Subcutaneous adipose tissue (tissue), 4 donors: ENCODE results near the gene UGT3A1. TPM values are rescaled to one million over a fixed set of nuclear protein-coding genes. Genes with fewer than 3 reads are reported as not detected.

Source experiments
- CTCF ChIP-seq: fragments of 450-650 bp; IDR thresholded peaks from one replicate; pipeline ENCODE4 v1.5.1; 2016; ENCODE audit warnings: low read depth, mild to moderate bottlenecking, control low read depth, antibody characterized with exemption, moderate library complexity
- total RNA-seq, 4 donors: library from RNA; depleted of rRNA; stranded (reverse); fragments of >200 nt; gene quantifications; one replicate each; pipeline ENCODE4 v1.1.0, GENCODE V29; 2016

UGT3A1 gene
- total RNA-seq, 4 donors from 2014 or later, result not detected

- no peak for TF ChIP-seq CTCF
Measured at GRCh38 chr5:36027711-36028110, 36.5 kb upstream of the UGT3A1 start.

GRCh38 chr5:36026706-36027465 lies 35.7 kb upstream of the UGT3A1 start:
- TF ChIP-seq CTCF, result no peak

GRCh38 chr5:36017622-36018021 lies 26.4 kb upstream of the UGT3A1 start:
- no peak for TF ChIP-seq CTCF

- TF ChIP-seq CTCF, result no peak
Measured at GRCh38 chr5:36017004-36017403, 25.8 kb upstream of the UGT3A1 start.

GRCh38 chr5:36013182-36013581 lies 22.0 kb upstream of the UGT3A1 start:
- no peak for TF ChIP-seq CTCF

GRCh38 chr5:36009698-36010097 lies 18.5 kb upstream of the UGT3A1 start:
- no peak for TF ChIP-seq CTCF

- no peak for TF ChIP-seq CTCF
Measured at GRCh38 chr5:36007366-36007765, 16.2 kb upstream of the UGT3A1 start.
